ENCODE results near the gene DAND5.

GRCh38 chr19:13018035-13018914 lies 48.9 kb downstream of the DAND5 start:
- TF ChIP-seq SREBF1 (IDR thresholded peaks at IDR 0.05; ENCODE audit: borderline replicate concordance, low read depth, low read length) (no peak), ATF4 (CRISPR knock-in tag; IDR thresholded peaks at IDR 0.05) (no peak), KDM1A (IDR thresholded peaks at IDR 0.05) (no peak), HDAC2 (IDR thresholded peaks at IDR 0.05) (no peak), EP300 (IDR thresholded peaks at IDR 0.05; ENCODE audit: low read length) (no peak), CBX5 (IDR thresholded peaks at IDR 0.05; ENCODE audit: borderline replicate concordance, low read depth) (no peak), COPS2 (conservative IDR thresholded peaks at IDR 0.05) (no peak), ZNF280B (CRISPR knock-in tag; IDR thresholded peaks at IDR 0.05) (no peak), ATF3 (IDR thresholded peaks at IDR 0.05) (no peak), ATF3 (CRISPR knock-in tag; conservative IDR thresholded peaks at IDR 0.05) (no peak), HDGF (IDR thresholded peaks at IDR 0.05) (no peak)

Measured in K562 (cell line).